ENCODE results near the gene CEL.
A peak's percentile ranks its signal among the peaks of the same experiment; 100 is the strongest.
"Not testable (repeated sequence)": the region's sequence is repeated elsewhere in the genome, so short reads cannot be mapped to it uniquely, and the experiment has no call there.

CEL gene

DNA sequence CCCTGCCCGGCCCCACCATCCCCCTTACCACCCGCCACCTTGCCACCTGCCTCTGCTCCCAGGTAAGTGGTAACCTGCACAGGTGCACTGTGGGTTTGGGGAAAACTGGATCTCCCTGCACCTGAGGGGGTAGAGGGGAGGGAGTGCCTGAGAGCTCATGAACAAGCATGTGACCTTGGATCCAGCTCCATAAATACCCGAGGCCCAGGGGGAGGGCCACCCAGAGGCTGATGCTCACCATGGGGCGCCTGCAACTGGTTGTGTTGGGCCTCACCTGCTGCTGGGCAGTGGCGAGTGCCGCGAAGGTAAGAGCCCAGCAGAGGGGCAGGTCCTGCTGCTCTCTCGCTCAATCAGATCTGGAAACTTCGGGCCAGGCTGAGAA is at the start of gene CEL:
TSS of gene CEL (plus strand) at position 218 of the 382 bp plus-strand sequence. CDS start at position 240, 22 bp downstream.
- not testable (repeated sequence) for DNase-seq

DNA sequence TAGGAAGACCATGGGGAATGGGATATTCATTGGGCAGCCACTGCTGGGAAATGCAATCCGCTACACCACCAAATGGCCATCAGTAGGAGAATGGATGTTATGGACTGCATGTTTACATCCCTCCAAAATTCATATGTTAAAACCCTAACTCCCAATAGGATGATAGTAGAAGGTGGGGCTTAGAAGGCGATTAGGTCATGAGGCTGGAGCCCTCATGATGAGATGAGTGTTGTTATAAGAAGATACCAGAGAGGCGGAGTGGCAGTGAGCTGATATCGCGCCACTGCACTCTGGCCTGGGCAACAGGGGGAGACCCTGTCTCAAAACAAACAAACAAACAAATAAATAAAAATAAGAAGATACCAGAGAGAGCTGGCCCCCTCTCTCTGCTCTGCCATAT is 47.1 kb upstream of the CEL start:
- DNase-seq, result no peak

DNA sequence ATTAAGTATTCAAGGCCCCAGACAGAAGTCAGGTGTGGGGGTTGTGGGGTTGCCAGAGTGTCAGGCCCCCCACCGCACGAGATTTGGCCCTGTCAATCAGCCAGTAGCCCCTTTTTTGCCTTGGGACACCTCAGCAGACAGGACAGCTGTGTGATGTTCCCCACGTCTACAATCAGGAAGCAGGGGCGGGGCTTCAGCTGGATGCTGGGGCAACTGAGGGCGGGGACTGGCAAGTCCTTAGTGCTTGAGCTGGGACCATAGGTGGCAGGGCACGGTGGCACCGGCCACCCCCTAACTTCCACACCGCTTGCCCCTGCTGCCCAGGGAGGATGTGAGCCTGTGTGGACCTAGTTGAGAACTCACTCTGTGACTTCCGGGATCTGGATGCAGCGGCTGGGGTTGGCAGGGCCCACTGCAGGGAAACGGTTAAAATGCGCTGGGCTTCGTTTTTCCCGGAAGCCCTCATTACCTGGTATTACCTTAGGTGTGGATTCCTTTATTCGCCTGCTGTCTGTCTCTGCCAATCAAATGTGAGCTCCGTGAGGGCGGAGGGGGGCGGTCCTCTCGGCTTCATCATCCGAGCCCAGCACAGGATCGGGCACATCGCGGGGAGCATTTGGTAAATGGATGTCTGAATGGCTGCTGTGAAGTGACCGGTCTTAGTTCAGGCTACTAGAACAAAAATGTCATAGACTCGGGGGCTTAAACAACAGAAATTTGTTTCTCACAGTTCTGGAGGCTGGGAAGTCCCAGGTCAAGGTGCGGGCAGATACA is 38.5 kb upstream of the CEL start:
- peak; percentile 31 to 47 for DNase-seq

GRCh38 chr9:133026426-133026825 is 35.4 kb upstream of the CEL start:
- DNase-seq, result no peak

GRCh38 chr9:133027134-133027533 is 34.6 kb upstream of the CEL start:
- DNase-seq, result no peak

- DNase-seq, result no peak
Measured at GRCh38 chr9:133028221-133028620, 33.6 kb upstream of the CEL start.

GRCh38 chr9:133029994-133030316 is 31.8 kb upstream of the CEL start:
- DNase-seq, result no peak

- DNase-seq, result peak; percentile 81 to 85
Measured at GRCh38 chr9:133030317-133031129, 31.3 kb upstream of the CEL start, which contains the start of gene GTF3C5. TSS of gene GTF3C5 (plus strand) at chr9:133030997. CDS start at chr9:133031012, 15 bp downstream.

DNA sequence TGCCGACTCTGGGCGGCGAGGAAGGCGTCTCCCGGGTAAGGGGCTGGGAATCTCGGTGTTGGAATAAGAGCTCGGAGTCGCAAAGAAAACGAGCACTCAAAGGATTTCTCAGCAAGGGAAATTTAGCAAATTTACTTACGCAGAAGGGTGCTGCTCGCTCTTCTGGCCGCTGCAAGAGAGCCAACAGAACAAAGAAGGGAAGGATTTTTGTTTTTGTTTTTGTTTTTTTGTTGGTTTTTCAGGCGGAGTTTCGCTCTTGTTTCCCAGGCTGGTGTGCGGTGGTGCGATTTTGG is 30.7 kb upstream of the CEL start:
- DNase-seq, result no peak

GRCh38 chr9:133031496-133031911 is 30.3 kb upstream of the CEL start:
- no peak for DNase-seq

- no peak for DNase-seq
Measured at GRCh38 chr9:133032171-133032570, 29.6 kb upstream of the CEL start.

- no peak for DNase-seq
Measured at GRCh38 chr9:133035669-133036068, 26.1 kb upstream of the CEL start.

DNA sequence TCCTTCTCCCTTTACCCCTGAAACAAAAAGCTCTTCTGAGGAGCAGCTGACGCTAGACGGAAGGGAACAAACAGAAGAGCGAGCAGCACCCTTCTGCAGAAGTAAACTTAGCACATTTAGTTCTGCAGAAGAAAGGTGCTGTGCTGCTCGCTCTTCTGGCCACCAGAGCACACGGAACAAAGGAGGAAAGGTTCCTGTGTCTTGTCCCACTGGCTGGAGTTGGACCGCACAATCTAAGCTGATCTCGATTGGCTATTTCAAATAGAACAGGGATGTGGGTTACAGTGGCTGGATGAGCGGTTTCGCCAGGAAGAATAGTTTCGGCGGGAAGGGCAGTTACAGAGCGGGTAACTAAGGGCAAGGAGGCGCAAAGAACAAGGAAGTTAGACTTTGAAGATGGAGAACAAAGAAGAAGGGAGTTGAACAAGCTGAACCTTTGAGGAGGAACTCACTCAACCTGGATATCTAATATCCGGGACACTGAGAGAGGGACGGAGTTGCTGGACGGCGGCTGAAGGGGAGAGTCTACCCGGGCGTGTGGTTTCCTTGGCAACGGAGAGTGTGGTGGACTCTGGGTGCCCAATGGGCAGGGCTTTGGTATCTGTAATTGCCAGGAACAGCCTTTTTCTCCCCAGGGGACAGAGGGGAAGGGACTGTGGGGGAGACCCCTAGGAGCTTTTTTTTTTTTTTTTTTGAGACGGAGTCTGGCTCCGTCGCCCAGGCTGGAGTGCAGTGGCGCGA is 23.8 kb upstream of the CEL start:
- DNase-seq, result no peak

GRCh38 chr9:133040892-133041479 is 20.8 kb upstream of the CEL start:
- peak; percentile 36 to 38 for DNase-seq

GRCh38 chr9:133041958-133042357 is 19.8 kb upstream of the CEL start:
- DNase-seq, result no peak

- no peak for DNase-seq
Measured at GRCh38 chr9:133042676-133043075, 19.1 kb upstream of the CEL start.

DNA sequence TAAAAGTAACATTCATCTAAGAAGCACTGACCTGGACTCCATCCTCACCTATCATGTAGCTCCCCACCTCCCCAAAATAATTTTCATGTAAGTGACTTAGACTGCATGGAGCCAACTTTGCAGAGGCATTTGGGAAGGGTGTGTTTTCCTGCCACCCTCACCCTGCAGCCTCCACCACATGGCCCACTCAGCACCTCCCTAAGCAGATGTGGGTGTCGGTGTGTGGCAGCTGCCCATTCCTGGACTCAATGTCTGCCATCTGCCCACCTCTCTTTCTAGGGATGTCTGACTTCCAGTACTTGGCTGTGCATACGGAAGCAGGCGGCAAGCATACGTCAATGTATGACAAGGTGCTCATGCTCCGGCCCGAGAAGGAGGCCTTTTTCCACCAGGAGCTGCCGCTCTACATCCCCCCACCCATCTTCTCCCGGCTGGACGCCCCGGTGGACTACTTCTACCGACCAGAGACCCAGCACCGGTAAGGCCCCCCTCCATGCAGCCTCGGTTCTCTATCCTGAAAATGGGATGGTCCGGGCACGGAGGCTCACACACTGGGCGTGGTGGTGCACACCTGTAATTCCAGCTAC is 18.2 kb upstream of the CEL start:
- DNase-seq, result no peak

GRCh38 chr9:133044125-133044524 is 17.7 kb upstream of the CEL start:
- DNase-seq, result no peak

- DNase-seq, result no peak
Measured at GRCh38 chr9:133044661-133045060, 17.1 kb upstream of the CEL start.

DNA sequence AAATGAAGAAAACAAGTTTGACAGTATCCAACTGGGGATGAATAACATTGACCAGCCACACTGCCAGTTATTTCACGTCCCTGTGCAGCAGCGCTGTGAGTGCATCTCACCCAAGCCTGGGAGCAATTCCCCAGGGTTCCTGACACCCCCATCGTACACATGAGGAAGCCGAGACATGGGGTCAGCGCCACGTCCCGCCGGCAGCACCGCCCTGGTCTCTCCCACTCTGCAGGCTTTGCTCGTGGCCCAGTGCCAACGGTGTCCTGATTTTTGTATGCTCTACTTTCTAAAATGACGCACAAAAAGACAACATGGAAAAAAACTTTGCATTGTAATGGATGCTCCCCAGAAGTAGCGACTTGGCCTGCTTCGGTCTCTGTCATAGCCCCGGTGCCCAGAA is 16.6 kb upstream of the CEL start:
- no peak for DNase-seq

GRCh38 chr9:133046196-133046899 is 15.4 kb upstream of the CEL start:
- DNase-seq, result no peak

GRCh38 chr9:133046900-133047295 is 14.9 kb upstream of the CEL start:
- no peak for DNase-seq

Data from stimulated activated CD4-positive, alpha-beta T cell treated with anti-CD3 and anti-CD28 coated beads, Interleukin-2, amount 100 ng/mL, for 48 hours (primary cell).